IPS-NIHi11 (cell line): ENCODE results near the gene NPRL2.

Source experiments
- DNase-seq: peaks from one replicate; pipeline ENCODE4 v3.0.0; 2012; ENCODE audit warnings: mixed read lengths, low spot score

NPRL2 gene

GRCh38 chr3:50373146-50374051, 22.8 kb upstream of the NPRL2 start:
- DNase-seq = peak; percentile 61

DNA sequence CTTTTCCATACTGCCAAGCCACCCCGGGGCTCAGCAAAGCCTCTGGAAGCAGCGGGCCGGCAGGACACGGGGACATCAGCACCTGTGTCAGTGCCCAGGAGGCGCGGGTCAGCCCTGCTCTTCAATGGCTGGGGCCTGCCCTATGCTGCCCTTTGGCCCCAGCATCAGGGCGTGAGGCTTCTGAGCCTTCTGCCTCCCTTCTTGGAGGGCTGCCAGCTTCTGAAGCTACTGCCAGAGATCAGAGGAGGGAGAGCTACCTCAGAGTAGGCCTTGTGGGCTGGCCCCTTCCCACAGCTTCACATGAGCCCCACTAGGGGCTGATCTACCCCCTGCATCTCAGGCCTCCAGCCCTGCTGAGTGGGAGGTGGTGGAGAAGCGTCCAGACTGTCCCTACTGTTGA, 21.8 kb upstream of the NPRL2 start:
- no peak for DNase-seq

DNA sequence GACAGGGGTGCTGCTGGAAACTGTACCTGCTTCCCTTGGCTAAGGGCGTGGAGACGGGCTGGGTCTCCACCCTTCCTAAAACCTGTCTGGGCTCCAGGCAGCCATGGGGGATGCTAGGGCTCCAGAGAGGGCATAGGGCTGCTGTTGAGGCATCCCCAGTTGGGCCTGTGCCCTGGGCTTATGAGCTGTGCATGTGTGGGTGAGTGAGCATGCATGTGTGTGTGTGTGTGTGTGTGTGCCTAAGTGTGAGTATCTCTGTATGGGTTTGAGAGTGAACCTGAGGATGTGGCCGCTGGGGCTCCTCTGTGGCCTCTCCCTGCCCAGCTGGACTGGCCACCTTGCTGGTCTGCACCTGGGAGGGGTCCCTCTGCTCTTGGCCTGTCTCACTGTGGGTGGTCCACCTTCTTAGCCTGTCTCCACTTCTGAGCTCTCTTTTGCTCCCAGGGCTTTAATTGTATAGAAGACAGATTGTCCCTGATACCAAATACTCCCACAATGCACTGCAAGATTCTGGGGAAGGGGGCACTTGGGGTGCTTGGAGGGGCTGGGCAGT, 20.6 kb upstream of the NPRL2 start:
- no peak for DNase-seq

DNA sequence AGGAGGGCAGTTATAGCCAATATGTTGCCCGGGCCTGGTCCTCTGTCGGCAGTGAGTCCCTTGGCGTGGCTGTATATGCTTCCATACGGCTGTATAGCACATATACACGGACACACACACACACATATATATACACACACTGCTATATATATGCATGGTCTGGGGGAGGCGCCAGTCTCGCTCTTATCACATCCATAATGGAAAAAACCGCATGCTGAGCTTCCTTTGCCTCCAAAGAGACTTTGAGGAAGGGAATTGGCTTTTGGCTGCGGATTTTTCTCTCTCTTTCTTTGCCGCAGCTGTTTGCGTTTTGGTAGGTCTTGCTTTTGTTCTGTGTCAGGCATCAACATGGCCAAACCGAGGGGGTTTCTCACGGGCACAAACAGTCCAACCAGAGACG, 20.0 kb upstream of the NPRL2 start:
- no peak for DNase-seq

DNA sequence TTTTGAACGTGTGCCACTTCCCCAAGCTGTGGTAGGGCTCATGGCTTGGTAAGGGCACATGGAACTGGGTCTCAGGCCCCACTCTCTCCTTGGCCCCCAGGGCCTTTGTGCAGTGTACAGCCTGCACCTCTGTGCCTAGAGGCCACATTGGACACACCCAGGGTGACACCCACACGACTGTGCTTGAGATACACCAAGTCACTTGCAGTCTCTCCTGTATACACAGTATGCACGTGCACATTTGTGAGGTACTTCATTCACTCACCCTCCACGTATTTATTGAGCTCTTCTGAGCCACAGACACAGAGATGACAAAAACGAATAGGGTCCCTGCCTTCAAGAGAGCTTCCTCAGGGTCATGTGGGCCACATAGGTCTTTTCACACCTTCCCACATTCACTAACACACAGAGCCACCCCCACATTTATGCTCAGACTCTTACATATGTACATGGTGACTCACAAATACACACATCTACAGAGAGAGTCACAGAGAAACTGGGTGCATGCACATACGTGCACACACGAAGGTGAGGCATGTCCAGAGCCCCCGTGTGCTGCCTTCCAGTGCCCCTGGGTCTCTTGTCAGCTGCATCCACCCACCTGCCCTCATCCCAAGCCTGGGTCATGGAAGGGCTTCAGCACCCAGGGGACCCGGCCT, 18.6 kb upstream of the NPRL2 start:
- no peak for DNase-seq

DNA sequence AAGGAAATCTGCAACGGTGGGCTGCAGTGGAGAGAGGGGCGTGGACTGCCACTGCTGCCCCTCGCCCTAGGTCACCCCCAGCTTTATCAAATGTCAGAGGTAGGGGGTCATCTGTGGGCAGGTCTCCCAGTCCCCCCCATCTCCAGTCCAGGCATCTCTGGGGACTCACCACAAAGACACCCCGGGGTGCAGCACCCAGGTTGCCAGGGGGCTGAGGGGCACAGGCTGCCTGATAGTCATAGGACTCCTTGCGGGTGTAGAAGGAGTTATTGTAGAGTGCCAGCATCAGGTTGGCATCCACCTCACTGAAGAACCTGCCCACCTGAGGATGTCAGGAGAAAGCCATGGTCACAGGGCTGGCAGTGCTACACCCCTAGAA, 15.3 kb upstream of the NPRL2 start:
- no peak for DNase-seq

DNA sequence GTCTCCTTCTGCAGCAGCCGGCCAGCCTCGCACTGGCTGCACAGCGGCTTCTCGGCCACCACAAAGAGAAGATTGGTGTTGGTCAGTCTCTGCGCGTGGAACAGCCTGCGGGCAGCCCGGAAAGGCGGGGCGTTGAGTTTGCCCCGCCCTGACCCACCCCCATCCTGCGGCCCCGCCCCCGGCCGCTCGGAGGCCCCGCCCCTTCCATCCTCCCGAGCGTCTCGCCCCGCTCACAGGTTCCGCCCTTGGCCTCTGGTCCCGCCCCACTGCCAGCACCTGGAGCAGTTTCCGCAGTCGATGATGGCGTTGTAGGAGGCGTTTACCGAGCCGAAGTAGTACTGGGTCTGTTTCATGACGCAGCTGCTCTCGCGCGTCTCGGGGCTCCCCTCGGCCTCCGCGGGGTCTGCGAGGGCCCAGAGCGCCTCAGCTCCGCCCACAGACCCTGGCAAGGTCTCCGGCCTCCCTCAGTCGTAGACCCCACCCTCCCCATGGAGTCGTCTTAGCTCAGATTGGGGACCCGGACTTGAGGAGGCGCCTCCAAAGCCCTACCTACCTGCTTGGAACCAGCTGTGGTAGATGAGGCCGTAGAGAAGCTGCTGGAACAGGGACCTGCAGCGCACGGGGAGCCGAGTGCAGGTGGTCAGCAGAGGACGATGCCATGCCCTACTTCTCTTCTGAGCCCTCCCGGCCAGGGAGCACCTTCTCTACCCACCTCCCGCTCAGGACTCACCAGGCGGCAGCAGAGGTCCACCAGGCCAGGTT, 14.7 kb upstream of the NPRL2 start:
- DNase-seq = peak; percentile 96

GRCh38 chr3:50364573-50365079, 14.1 kb upstream of the NPRL2 start:
- no peak for DNase-seq

DNA sequence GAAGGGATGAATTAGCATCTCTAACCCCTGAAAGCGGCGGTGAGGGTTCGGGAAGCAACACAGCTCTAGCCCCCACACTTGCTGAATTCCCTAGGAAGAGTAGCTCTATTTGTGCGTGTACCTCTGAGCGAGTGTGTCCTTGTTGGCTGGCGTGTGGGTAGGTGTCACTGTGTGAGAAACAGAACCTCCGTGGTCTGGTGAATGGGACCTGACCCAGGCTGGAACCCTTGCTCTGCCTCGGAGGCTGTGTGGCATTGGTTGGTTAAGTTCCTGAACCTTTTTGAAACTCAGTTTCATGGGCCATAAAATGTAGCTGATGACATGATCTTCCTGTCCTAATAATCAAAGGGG, 9.2 kb upstream of the NPRL2 start:
- no peak for DNase-seq

DNA sequence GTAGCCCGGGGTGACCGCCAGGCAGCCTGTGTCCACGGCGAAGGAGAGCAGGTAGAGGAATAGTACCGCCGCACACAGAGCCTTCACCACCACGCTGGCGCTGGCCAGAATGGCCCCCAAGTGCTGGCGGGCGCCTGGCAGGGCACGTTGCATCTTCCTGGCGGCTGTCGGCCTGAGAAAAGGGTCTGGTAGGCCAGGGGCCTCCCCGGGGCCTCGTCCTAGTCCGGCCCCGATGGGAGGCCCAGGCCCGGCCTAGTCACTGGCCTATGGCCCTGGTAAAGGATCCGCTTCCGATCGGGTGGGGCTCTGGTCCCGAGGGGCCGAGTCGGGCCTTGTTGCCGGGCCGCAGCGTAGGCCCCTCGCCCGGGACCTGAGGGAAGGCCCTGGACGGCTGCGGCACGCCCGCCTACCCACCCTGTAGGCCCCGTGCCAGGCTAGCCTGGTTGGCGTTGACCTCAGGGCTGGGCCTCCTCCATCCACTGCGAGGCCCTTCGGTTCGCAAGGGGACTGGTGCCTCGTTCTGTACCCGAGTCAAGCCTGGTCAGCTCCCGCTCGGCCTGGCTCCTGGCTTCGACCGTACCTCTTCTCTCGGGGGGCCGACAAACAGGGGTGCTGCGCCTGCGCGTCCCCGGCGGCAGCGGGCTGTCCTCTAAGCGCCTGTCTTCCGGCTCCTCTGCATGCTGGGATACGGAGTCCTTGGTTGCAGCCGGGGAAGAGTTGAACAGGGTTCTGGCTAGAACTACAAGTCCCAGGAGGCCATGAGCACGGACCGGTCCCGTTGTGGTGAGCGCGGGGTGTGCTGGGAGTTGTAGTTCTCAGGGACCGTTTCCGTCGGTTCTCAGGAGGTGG, 8.6 kb upstream of the NPRL2 start, which contains the start of gene TMEM115:
Gene TMEM115, minus strand, starts transcription at position 611 of the 849 bp plus-strand sequence. Its CDS starts 458 bp downstream, at position 153.
- DNase-seq = peak; percentile 98

DNA sequence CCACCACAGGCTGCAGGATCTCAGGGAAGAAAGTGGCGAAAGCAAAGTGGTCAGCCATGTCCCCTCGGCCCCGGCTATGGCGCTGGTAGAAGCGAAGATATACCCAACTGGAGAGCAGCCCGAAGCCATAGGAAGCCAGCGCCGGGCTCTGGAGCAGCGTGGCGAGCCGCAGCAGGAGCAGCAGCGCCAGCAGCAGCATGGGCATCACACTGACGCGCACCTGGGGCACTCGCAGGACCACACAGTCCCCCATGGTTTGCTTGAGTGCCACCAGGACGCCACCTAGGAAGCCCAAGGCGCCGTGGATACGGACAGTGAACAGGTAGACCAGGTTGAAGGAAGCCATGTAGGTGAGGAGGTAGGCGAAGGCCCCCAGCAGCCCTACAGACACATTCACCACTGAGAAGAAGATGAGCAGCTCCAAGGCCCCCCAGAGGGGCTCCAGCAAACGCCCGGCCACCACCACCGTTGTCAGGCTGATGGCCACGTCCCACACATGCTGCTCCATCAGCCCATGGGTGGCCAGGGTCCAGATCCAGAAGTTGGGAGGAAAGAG, 7.9 kb upstream of the NPRL2 start:
- DNase-seq = no peak

- DNase-seq = no peak
These were observed 6.9 kb upstream of the NPRL2 start for GRCh38 chr3:50357481-50357880.

DNA sequence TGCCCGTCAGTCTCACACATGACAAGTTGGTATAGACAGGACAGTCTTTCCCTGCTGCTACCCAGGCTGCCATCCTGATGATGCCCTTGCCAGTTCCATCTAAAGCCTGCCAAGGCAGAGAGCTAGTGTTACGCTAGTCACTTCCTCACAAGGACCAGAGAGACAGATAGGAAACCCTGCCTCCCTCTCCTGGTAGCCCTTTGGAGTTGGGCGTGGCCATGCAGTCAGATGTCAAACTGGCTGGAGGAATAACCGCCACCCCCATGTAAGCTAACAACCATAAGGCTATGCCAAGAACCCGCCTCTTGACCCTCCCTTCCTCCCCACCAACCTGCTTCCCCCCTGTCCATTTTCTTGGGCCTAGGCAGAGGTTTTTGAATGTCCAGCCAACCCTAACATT, 6.0 kb upstream of the NPRL2 start:
- no peak for DNase-seq

GRCh38 chr3:50355829-50356552, 5.4 kb upstream of the NPRL2 start:
- no peak for DNase-seq

DNA sequence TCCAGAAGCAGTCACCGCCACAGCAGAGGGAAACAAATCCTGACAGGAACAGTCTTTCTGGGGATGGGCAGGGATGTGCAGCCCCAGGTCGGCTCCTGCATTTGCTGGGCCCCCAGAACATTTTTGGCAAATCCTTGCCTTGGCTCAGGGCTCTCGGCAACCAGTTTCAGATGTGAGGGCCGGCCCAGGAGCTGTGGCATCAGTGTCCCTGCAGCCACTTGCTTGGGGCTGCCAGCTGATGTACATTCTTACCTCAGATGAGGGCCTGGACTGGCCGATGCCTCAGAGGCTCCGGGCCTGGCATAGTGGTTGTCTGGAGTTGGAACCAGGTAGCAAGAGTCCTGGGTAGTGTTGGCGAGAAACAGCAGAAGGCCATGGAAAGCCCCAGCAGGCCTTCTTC, 4.3 kb upstream of the NPRL2 start:
- no peak for DNase-seq

DNA sequence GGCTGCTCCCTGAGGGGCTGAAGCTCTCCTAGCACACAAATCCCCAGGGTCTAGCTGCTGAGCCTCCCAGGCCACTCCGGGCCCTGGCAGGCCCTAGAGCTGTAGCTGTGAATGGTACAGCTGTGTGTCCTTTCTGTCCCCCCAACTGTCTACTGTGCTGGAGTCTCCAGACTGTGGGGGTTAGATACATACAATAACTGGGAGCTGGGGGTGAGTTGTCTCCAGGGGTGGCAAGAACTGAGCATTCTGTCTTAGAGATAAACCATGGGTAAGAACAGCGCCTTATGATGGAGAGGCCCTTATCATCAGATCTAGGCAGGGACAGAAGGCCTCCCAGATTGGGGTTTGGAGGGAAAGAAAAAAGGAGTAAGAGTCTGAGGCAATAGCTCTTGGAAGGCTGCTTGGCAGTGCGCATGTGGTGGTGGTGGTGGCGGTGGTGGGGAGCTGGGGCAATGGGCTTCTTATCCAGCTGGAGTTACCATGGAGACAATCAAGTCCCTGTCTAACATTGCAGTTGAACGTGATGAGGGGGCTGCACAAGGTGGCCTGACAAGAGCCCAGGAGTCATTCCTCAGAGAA, 3.7 kb upstream of the NPRL2 start:
- no peak for DNase-seq

DNA sequence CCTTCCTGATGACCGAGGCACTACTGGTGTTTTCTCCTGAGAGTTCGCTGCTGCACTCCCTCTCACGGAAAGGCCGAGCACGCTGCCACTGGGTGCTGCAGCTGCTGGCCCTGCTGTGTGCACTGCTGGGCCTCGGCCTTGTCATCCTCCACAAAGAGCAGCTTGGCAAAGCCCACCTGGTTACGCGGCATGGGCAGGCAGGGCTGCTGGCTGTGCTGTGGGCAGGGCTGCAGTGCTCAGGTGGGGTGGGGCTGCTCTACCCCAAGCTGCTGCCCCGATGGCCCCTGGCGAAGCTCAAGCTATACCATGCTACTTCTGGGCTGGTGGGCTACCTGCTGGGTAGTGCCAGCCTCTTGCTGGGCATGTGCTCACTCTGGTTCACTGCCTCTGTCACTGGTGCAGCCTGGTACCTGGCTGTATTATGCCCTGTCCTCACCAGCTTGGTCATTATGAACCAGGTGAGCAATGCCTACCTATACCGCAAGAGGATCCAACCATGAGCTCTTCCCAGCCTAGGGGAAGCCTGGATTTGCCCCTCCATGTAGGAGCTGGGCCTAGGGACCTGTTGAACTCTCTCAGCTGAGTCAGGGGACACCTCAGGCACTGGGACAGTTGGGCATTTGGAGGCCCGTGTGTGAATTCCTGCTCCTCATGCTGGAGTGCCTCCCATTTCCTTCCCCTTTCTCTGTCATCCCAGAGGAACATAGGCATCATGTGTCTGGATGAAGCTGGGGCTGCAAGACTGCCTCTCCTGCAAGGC, 2.9 kb upstream of the NPRL2 start:
- DNase-seq = no peak

- DNase-seq = no peak
These were observed 2.2 kb upstream of the NPRL2 start for GRCh38 chr3:50352781-50353180.

DNA sequence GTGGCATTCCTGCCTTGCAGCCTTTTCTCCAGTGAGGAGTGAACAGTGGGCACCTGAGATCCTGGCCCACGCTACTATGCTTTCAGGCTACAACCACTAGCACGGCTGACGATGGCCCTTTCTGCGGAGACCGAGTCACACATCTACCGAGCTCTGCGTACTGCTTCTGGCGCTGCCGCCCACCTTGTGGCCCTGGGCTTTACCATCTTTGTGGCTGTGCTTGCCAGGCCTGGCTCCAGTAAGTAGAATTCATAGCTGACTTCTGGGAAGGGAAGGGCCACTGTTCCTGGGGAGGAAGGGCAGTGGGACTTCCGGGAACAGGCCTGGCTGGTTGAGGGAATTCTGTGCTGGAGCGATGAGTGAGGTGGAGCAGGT, 735 bp upstream of the NPRL2 start:
- DNase-seq = no peak
